BJ (cell line): ENCODE results near the gene CEP164. TPM values are rescaled to one million over a fixed set of nuclear protein-coding genes. Genes with fewer than 3 reads are reported as not detected.
A peak's percentile ranks its signal among the peaks of the same experiment; 100 is the strongest.

Source experiments
- CTCF ChIA-PET: fragments of 350-600 bp; formaldehyde crosslinking; extraction: SDS; loops from one replicate; lab custom pipeline; 2021; ENCODE audit warnings: antibody characterized with exemption, inconsistent platforms; lab: Yijun Ruan, JAX
- POLR2A ChIA-PET: fragments of 300-600 bp; sonication (Branson Sonifier 250); formaldehyde crosslinking; extraction: SDS; loops from one replicate; lab custom pipeline; 2021; ENCODE audit warnings: antibody characterized with exemption; lab: Charles Lee
- DNase-seq: peaks from one replicate; pipeline ENCODE4 v3.0.0-alpha.2; 2011; ENCODE audit warnings: low read depth
- H3K27me3 ChIP-seq: 2 replicates; pipeline ENCODE4 v1.6.0; 2011; ENCODE audit warnings: low read length; ENCODE audit not compliant: control insufficient read depth, insufficient read depth
- H3K36me3 ChIP-seq: 2 replicates; pipeline ENCODE4 v1.5.1; 2011; ENCODE audit warnings: low read length; ENCODE audit not compliant: control insufficient read depth, insufficient read depth
- H3K4me3 ChIP-seq: 2 replicates; pipeline ENCODE4 v1.5.1; 2011; ENCODE audit warnings: low read depth, mild to moderate bottlenecking, control low read depth, low read length
- CTCF ChIP-seq: IDR thresholded peaks from 2 replicates; pipeline ENCODE4 v1.5.1; 2011; ENCODE audit warnings: low read depth, mild to moderate bottlenecking, control low read depth, inconsistent platforms, low read length, moderate library complexity; ENCODE audit not compliant: insufficient read depth
- polyA plus RNA-seq: library from polyadenylated mRNA; depleted of rRNA; stranded (reverse); fragments of >200 nt; gene quantifications from 2 replicates; pipeline ENCODE4 v1.2.3, GENCODE V29; 2011

CEP164 gene
- polyA plus RNA-seq, 1 experiment, result 27.4 TPM

GRCh38 chr11:117385471-117385870 is 57.8 kb downstream of the CEP164 start:
- no peak for TF ChIP-seq CTCF
- ChIA-PET POLR2A (no interaction called here), CTCF (no interaction called here)
- H3K27me3 ChIP-seq, result no peaks in the 10 kb centered on the region
- peaks cover 18% of the 10 kb centered on the region for H3K36me3 ChIP-seq
- DNase-seq, result no peak
- no peak overlapping the region for H3K4me3 ChIP-seq

GRCh38 chr11:117385906-117386305 is 58.3 kb downstream of the CEP164 start:
- no peak for TF ChIP-seq CTCF
- Histone ChIP-seq H3K36me3 (peaks cover 16% of the 10 kb centered on the region), H3K27me3 (no peaks in the 10 kb centered on the region), H3K4me3 (no peak overlapping the region)
- ChIA-PET CTCF (no interaction called here), POLR2A (no interaction called here)
- DNase-seq, result no peak

GRCh38 chr11:117387992-117388755 is 60.5 kb downstream of the CEP164 start:
- Histone ChIP-seq H3K36me3 (peaks cover 30% of the 10 kb centered on the region), H3K4me3 (no peak overlapping the region), H3K27me3 (no peaks in the 10 kb centered on the region)
- DNase-seq, result peak; percentile 73
- TF ChIP-seq CTCF, result no peak
- CTCF ChIA-PET, result interaction anchor here (0.7 to 1.7 kb wide), 2 partner anchors 39 to 429 kb away, joined by 3 to 6 read pairs; no protein-coding TSS in a partner anchor
- POLR2A ChIA-PET, result interaction anchor here (0.7 kb wide), 1 partner anchor 15 kb away, joined by 4 read pairs; no protein-coding TSS in a partner anchor

- TF ChIP-seq CTCF, result no peak
- H3K27me3 ChIP-seq, result no peaks in the 10 kb centered on the region
- ChIA-PET POLR2A (no interaction called here), CTCF (interaction anchor here (1.0 kb wide), 1 partner anchor 35 kb away, joined by 4 read pairs; no protein-coding TSS in a partner anchor)
- DNase-seq, result no peak
- H3K4me3 ChIP-seq, result no peak overlapping the region
- peaks cover 46% of the 10 kb centered on the region for H3K36me3 ChIP-seq
These were observed 63.1 kb downstream of the CEP164 start for GRCh38 chr11:117390743-117391142.

GRCh38 chr11:117391181-117391580 is 63.5 kb downstream of the CEP164 start:
- Histone ChIP-seq H3K36me3 (peaks cover 47% of the 10 kb centered on the region), H3K27me3 (no peaks in the 10 kb centered on the region), H3K4me3 (no peak overlapping the region)
- no peak for DNase-seq
- ChIA-PET POLR2A (no interaction called here), CTCF (interaction anchor here (1.0 kb wide), 1 partner anchor 35 kb away, joined by 4 read pairs; no protein-coding TSS in a partner anchor)
- no peak for TF ChIP-seq CTCF
